ENCODE data around the gene MS4A5.
"Not testable (repeated sequence)": the region's sequence is repeated elsewhere in the genome, so short reads cannot be mapped to it uniquely, and the experiment has no call there.

Gene MS4A5, protein sequence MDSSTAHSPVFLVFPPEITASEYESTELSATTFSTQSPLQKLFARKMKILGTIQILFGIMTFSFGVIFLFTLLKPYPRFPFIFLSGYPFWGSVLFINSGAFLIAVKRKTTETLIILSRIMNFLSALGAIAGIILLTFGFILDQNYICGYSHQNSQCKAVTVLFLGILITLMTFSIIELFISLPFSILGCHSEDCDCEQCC

DNA sequence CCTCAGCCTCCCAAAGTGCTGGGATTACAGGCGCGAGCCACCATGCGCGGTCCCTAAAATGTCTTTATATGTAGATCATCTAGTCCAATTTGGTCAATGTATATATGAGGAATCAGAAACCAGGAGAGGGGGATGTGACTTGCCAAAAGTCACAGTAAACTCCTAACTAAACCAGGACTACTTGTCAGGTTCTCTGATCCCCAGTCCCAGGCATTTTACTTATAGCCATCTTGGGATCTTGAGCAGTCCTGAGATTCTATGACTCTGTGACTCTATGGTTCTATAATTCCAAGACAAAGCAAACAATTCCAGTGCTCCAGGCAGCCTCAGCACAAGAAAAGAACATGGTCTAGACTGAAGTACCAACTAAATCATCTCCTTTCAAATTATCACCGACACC, at the start of gene MS4A5:
Gene MS4A5, plus strand, starts transcription at position 301 of the 400 bp plus-strand sequence. CDS start 103 bp downstream, outside the sequence.
- FAIRE-seq (no peak), DNase-seq (ENCODE audit: insufficient read length, low spot score) (no peak)
- no peak for TF ChIP-seq POLR2A (IDR thresholded peaks at IDR 0.05; ENCODE audit: low read depth, low read length)

DNA sequence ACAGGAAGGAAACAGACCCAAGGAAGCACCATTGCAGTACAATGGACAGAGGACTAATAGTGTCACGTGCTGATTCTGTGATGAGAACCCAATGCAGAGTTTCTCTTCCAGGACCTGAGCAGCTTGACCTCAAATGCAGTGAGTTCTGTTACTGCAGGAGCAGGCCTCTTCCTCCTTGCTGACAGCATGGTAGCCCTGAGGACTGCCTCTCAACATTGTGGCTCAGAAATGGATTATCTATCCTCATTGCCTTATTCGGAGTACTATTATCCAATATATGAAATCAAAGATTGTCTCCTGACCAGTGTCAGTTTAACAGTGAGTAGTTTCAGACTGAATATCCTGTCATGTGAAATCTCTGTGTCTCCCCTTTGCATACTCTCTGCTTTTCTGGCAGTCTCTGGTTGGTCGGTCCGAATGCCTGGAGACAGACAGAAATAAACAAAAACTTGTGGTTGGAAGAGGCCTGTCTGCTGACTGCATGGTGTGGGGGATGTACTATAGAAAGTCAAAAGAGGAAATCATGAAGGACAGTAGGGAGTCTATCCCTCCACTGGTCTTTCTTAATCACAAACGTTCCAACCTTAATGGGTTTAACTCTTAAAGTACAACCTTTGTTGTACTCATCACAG, 40.0 kb upstream of the MS4A5 start:
- FAIRE-seq (no peak), DNase-seq (ENCODE audit: insufficient read length, low spot score) (no peak)
- TF ChIP-seq POLR2A (IDR thresholded peaks at IDR 0.05; ENCODE audit: low read depth, low read length): no peak

DNA sequence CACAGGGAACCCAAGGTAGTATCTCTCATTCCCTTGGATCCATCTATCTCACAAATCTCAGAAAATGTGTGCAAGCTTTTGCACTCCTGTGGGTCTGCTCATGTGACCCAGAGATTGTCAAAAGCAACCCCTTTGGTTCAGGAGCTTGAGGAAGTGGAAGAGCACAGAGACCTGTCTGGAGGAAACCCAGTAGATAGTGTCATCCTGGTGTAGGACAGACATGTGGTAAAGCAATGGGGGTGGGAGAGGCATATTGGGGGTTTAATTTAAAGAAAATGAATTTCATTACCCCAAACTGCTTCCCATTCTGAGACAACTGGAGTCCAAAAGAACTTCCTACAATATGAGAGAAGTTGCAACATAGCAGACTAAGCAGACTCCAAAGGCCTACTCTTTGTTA, 39.0 kb upstream of the MS4A5 start:
- TF ChIP-seq POLR2A (IDR thresholded peaks at IDR 0.05; ENCODE audit: low read depth, low read length): no peak
- no peak for FAIRE-seq
- DNase-seq (ENCODE audit: insufficient read length, low spot score): no peak

DNA sequence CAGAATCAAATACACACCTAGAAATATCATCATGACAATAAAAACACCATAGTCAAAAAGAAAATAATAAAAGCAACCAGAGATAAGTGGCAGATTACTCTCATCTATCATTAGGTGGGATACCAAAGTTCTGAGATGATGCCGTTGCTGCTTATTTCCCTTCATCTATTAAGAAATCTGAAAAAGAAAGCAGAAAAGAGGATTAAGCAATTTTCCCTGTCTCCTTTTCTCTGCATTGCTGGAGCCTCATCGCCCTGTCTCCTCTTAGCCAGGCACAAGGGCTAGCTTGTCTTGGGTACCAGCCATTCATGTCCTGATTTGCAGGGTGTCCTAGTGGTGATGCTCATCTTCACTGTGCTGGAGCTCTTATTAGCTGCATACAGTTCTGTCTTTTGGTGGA, 37.0 kb upstream of the MS4A5 start:
- FAIRE-seq: no peak
- no peak for TF ChIP-seq POLR2A (IDR thresholded peaks at IDR 0.05; ENCODE audit: low read depth, low read length)
- no peak for DNase-seq (ENCODE audit: insufficient read length, low spot score)

DNA sequence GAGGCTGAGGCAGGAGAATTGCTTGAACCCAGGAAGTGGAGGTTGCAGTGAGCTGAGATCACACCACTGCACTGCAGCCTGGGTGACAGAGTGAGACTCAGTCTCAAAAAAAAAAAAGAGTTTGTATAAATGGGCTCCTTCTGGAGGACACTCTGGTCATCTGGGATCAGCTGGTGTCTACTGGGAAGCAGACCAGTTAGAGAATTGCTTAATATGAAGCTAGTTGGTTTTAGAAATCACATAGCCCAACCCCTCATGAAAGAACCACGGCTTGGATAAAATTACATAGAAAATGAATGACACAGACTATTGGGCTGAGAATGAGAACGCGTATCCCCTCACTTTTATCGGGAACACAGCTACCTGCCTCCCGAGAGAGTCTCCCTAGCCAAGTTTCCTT, 36.4 kb upstream of the MS4A5 start:
- no peak for DNase-seq (ENCODE audit: insufficient read length, low spot score)
- no peak for TF ChIP-seq POLR2A (IDR thresholded peaks at IDR 0.05; ENCODE audit: low read depth, low read length)
- FAIRE-seq: no peak

DNA sequence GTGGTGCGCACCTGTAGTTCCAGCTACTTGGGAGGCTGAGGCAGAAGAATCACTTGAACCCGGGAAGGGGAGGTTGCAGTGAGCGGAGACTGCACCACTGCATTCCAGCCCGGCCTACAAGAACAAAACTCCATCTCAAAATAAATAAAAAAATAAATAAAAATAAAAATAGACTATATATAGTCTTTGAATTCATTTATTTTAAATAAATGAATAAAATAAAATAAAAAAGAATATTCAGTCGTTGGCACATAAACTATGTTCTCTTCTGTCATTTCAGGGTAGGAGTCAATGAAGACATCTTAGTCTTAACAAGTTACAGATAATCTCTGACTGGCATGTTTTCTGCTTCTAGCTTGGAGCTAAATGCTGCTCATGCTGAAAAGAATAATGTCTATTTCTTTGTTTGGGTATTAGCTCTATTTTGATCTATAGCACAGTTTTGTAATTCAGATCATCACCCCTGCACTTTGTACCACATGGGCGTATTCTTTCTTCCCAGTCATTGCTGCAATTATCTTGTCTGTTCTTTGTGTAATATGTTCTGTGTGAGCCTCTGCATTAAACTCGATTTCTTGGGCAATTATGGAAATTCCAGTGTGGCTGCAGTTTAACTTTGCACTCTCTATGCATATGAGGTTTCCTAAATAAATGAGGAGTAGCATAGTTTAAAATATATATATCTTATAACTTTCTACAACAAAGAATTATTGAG, 34.5 kb upstream of the MS4A5 start:
- TF ChIP-seq POLR2A (IDR thresholded peaks at IDR 0.05; ENCODE audit: low read depth, low read length): no peak
- DNase-seq (ENCODE audit: insufficient read length, low spot score) (no peak), FAIRE-seq (no peak)

DNA sequence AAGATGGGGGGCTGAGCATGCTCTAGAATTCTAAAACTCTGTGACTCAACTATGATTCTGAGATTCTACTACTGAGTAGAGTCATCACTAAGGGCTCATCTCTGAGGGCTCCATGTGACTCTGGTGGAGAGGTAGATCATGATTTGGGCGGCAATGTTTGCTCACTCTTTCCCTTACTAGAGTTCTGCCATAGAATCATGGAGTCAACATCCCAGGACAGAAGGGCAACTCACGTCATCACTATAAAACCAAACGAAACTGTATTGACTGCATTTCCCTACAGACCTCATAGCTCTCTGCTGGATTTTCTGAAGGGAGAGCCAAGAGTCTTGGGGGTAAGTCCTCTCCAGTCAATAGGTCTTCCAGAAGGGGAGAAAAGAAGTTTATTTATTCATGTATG, 33.0 kb upstream of the MS4A5 start, which contains the start of gene MS4A14:
Gene MS4A14, plus strand, starts transcription at position 78 of the 400 bp plus-strand sequence. Its CDS starts 120 bp downstream, at position 198.
- no peak for FAIRE-seq
- DNase-seq (ENCODE audit: insufficient read length, low spot score): no peak
- no peak for TF ChIP-seq POLR2A (IDR thresholded peaks at IDR 0.05; ENCODE audit: low read depth, low read length)

DNA sequence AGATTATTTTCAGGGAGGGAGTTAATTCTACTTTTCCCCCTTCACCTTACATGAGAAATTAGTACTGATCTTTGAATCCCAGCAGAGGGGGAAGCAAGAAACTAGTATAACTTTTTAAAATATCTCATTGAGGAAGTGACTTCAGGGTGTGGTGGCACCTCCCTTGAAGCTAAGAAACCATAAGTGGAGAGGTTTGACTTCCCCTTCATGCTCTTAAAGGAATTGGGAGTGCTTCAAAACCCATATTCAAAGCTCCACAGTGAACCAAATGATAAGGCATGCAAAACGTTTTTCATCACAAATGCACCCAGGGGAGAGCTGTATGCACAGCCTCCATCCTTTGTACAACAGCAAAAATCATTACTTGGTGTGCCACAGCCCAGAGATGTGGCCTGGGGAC, 32.6 kb upstream of the MS4A5 start:
- TF ChIP-seq POLR2A (IDR thresholded peaks at IDR 0.05; ENCODE audit: low read depth, low read length): no peak
- no peak for DNase-seq (ENCODE audit: insufficient read length, low spot score)
- FAIRE-seq: no peak

DNA sequence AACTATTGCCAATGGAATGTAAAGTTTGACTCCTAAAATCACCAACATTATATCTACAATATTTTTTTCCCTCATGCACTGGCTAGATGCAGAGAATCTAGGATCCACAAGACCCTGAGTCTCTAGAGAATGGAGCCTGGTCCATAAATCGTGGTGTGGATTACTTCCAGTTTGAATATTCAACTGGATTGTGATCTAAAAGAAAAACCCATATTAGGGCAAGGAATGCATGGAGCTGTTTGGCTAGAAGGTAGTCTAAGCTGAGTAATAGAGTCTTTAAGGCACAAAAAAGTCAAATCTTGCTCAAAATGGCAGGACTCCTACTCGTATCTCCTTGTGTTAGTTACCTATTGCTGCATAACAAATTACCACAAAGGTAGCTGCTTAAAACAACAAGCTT, 9.4 kb upstream of the MS4A5 start:
- FAIRE-seq (no peak), DNase-seq (ENCODE audit: insufficient read length, low spot score) (no peak)
- no peak for TF ChIP-seq POLR2A (IDR thresholded peaks at IDR 0.05; ENCODE audit: low read depth, low read length)

DNA sequence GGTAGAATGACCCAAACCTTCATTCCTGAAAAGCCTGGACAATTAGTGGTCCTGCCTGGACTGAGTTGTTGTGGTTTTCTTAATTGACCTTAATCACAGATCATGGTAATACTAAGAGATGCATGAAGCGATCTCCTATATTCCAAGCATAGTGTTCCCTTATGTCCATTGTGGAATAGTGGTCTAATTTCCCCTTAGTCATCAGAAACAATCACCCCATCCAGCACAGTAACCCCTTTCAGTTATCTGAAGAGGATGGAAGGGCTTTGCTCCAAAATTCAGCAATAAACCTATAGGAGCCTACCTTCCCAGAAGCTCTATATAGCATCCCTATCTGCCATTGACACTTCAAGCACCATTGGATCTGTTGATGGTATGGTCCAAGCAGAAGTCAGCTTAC, 6.8 kb upstream of the MS4A5 start:
- FAIRE-seq: no peak
- no peak for DNase-seq (ENCODE audit: insufficient read length, low spot score)
- no peak for TF ChIP-seq POLR2A (IDR thresholded peaks at IDR 0.05; ENCODE audit: low read depth, low read length)

DNA sequence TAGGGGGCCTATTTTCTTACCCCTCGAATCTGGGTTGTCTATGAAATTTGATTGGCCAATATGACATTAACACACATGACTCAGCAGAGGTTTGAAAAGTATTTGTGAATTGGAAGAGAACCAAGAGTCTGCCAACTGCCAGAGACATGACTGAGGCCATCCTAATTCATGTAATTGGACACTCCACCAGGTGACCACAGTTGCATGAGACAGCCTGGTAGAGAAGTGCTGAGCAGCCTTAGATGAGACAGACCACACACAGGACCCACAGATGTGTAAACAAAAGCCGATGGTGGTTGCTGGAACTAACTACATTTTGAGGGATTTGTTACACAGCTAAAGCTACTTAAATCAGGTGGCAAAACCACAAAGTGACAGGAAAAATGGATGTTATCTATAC, 855 bp upstream of the MS4A5 start:
- FAIRE-seq (no peak), DNase-seq (ENCODE audit: insufficient read length, low spot score) (no peak)
- no peak for TF ChIP-seq POLR2A (IDR thresholded peaks at IDR 0.05; ENCODE audit: low read depth, low read length)

DNA sequence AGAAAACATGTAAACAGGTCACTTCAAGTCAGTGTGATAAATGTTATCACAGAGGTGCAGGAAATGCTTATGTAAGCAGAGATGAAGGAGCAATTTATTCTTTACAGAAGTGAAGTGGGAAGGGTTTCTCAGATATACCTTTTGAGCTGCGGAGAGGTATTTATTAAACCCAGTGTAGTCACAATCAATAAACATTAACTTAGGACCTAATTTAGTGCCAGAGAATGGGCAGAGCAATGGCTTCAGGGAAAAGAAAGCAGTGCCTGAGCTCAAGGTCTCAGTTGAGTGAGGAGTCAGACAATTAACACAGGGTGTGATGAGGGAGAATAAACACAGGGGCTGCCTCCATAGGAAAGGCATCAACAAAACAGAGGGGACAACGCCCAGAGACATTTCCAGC, 1.9 kb downstream of the MS4A5 start:
- FAIRE-seq: no peak
- no peak for TF ChIP-seq POLR2A (IDR thresholded peaks at IDR 0.05; ENCODE audit: low read depth, low read length)
- DNase-seq (ENCODE audit: insufficient read length, low spot score): no peak

DNA sequence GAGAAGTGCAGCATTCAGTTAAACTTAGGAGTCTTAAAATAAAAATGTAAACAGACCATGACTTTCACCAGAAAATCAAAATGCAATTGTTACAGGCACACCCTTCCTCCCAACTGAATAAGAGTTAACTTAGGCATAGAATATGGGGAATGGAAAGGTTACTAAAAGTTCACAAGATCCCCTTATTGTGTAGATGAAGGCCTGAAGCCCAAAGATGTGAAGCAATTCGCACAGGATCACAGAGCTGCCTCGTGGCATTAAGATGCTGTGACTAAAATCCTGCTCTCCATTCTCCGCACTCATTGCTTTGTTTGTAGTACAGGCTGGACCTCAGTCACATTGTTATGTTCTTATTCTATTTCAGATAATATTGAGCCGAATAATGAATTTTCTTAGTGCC, 4.0 kb downstream of the MS4A5 start:
- FAIRE-seq (no peak), DNase-seq (ENCODE audit: insufficient read length, low spot score) (no peak)
- TF ChIP-seq POLR2A (IDR thresholded peaks at IDR 0.05; ENCODE audit: low read depth, low read length): no peak

DNA sequence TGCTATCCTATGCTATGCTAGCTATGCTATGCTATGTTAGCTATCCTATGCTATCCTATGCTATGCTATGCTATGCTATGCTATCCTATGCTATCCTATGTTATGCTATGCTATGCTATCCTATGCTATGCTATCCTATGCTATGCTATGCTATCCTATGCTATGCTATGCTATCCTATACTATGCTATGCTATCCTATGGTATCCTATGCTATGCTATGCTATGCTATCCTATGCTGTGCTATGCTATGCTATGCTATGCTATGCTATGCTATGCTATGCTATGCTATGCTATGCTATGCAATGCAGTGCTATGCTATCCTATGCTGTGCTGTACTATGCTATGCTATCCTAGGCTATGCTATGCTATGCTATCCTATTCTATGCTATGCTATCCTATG, 17.7 kb downstream of the MS4A5 start:
- FAIRE-seq (no peak), DNase-seq (ENCODE audit: insufficient read length, low spot score) (no peak)

DNA sequence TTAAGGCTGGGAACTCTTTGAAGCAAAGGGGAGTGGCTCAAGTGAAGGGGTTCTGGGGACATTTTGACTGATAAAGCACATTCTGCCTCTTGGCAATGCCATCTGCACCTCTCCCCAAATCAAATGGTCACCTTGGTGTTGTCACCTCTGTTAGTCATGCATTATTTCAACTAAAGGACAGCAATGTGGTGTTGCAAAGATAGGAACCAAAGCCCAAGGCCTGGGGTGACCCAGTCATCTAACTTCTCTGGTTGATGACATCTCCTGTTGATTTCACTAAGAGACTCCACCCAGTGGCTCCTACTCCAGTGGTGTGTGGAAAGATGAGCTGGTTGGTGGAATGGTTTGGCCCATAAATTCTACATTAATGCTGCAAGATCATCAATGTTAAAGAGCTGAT, 18.5 kb downstream of the MS4A5 start:
- FAIRE-seq: no peak
- no peak for DNase-seq (ENCODE audit: insufficient read length, low spot score)
- TF ChIP-seq POLR2A (IDR thresholded peaks at IDR 0.05; ENCODE audit: low read depth, low read length): no peak

More for the DNA sequence above, 17.7 kb downstream of the MS4A5 start:
- TF ChIP-seq POLR2A (IDR thresholded peaks at IDR 0.05; ENCODE audit: low read depth, low read length): no peak

DNA sequence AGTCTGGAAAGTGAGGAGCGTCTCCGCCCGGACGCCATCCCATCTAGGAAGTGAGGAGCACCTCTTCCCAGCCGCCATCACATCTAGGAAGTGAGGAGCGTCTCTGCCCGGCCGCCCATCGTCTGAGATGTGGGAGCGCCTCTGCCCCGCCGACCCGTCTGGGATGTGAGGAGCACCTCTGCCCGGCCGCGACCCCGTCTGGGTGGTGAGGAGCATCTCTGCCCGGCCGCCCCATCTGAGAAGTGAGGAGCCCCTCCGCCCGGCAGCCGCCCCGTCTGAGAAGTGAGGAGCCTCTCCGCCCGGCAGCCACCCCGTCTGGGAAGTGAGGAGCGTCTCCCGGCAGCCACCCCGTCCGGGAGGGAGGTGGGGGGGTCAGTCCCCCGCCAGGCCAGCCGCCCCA, 21.8 kb downstream of the MS4A5 start:
- FAIRE-seq; DNase-seq (ENCODE audit: insufficient read length, low spot score): not testable (repeated sequence)
